T-helper 17 cell (primary cell): Measurements from ENCODE around the gene PSMC5. TPM values are rescaled to one million over a fixed set of nuclear protein-coding genes. Genes with fewer than 3 reads are reported as not detected.
A peak's percentile ranks its signal among the peaks of the same experiment; 100 is the strongest.

Source experiments
- ATAC-seq: fragments of 150-1000 bp; cut with Tn5 transposase; 2 replicates; pipeline ENCODE4 v1.10.0; 2021; ENCODE audit warnings: mild to moderate bottlenecking, moderate library complexity
- DNase-seq, 3 donors: peaks; one replicate each; pipeline versions ENCODE4 v3.0.0 to v3.0.0-alpha.2; 2020 to 2021
- H3K9me3 ChIP-seq: one replicate; pipeline ENCODE4 v1.7.0; 2013; ENCODE audit warnings: low read length, mild to moderate bottlenecking; ENCODE audit not compliant: control insufficient read depth, poor library complexity, severe bottlenecking
- H3K27ac Mint-ChIP-seq: one replicate; pipeline ENCODE4 v1.8.0; 2022; ENCODE audit warnings: mild to moderate bottlenecking, moderate library complexity, mixed read lengths
- H3K27me3 Mint-ChIP-seq: one replicate; pipeline ENCODE4 v1.8.0; 2022; ENCODE audit warnings: mixed read lengths
- H3K36me3 Mint-ChIP-seq: one replicate; pipeline ENCODE4 v1.8.0; 2022; ENCODE audit warnings: low read depth, mixed read lengths
- H3K4me1 Mint-ChIP-seq: one replicate; pipeline ENCODE4 v1.8.0; 2022; ENCODE audit warnings: mild to moderate bottlenecking, mixed read lengths
- H3K4me3 Mint-ChIP-seq: one replicate; pipeline ENCODE4 v1.8.0; 2022; ENCODE audit warnings: mild to moderate bottlenecking, moderate library complexity, mixed read lengths
- total RNA-seq, 4 donors: library from RNA in 2 of 4; stranded (reverse) in 2 of 4; gene quantifications; one replicate each; pipeline ENCODE4 v1.2.3 and lab custom pipeline; 2022 to 2026

The PSMC5 gene
- total RNA-seq, 2 donors from 2014 or later, result 83.5 to 92.2 TPM

GRCh38 chr17:63805591-63805990, 21.6 kb upstream of the PSMC5 start:
- H3K9me3 ChIP-seq, result no peaks in the 10 kb centered on the region
- peaks cover 11% of the 10 kb centered on the region for H3K4me1 Mint-ChIP-seq
- no peaks in the 10 kb centered on the region for H3K27me3 Mint-ChIP-seq
- DNase-seq (no peak), ATAC-seq (no peak)
- no peak overlapping the region for H3K4me3 Mint-ChIP-seq
- H3K27ac Mint-ChIP-seq, result peak overlapping the region; percentile 21
- peaks cover 9% of the 10 kb centered on the region for H3K36me3 Mint-ChIP-seq

- Mint-ChIP-seq H3K27me3 (no peaks in the 10 kb centered on the region), H3K4me3 (no peak overlapping the region), H3K4me1 (peaks cover 6% of the 10 kb centered on the region), H3K27ac (no peak overlapping the region), H3K36me3 (peaks cover 9% of the 10 kb centered on the region)
- no peak for DNase-seq
- no peak for ATAC-seq
- H3K9me3 ChIP-seq, result no peaks in the 10 kb centered on the region
Measured at GRCh38 chr17:63809970-63810369, 17.3 kb upstream of the PSMC5 start.

GRCh38 chr17:63816123-63816522, 11.1 kb upstream of the PSMC5 start:
- Mint-ChIP-seq H3K4me1 (peaks cover 12% of the 10 kb centered on the region), H3K27me3 (no peaks in the 10 kb centered on the region), H3K4me3 (no peak overlapping the region), H3K36me3 (peaks cover 9% of the 10 kb centered on the region), H3K27ac (no peak overlapping the region)
- DNase-seq, result no peak
- ATAC-seq, result no peak
- no peaks in the 10 kb centered on the region for H3K9me3 ChIP-seq

- Mint-ChIP-seq H3K27ac (no peak overlapping the region), H3K4me3 (no peak overlapping the region), H3K4me1 (peaks cover 16% of the 10 kb centered on the region), H3K27me3 (no peaks in the 10 kb centered on the region), H3K36me3 (peaks cover 9% of the 10 kb centered on the region)
- ATAC-seq (no peak), DNase-seq (no peak)
- H3K9me3 ChIP-seq, result no peaks in the 10 kb centered on the region
Measured at GRCh38 chr17:63816669-63817068, 10.6 kb upstream of the PSMC5 start.

- Mint-ChIP-seq H3K27ac (peak overlapping the region; percentile 65), H3K4me3 (no peak overlapping the region)
Measured at GRCh38 chr17:63817736-63818385, 9.4 kb upstream of the PSMC5 start.

GRCh38 chr17:63819131-63819530, 8.1 kb upstream of the PSMC5 start:
- H3K4me1 Mint-ChIP-seq, result peaks cover 24% of the 10 kb centered on the region
- H3K9me3 ChIP-seq, result no peaks in the 10 kb centered on the region
- no peak overlapping the region for H3K27ac Mint-ChIP-seq
- ATAC-seq (no peak), DNase-seq (no peak)
- H3K27me3 Mint-ChIP-seq, result no peaks in the 10 kb centered on the region
- no peak overlapping the region for H3K4me3 Mint-ChIP-seq
- H3K36me3 Mint-ChIP-seq, result peaks cover 17% of the 10 kb centered on the region

More at GRCh38 chr17:63817736-63818385, 9.4 kb upstream of the PSMC5 start:
- H3K9me3 ChIP-seq, result no peaks in the 10 kb centered on the region
- ATAC-seq, result no peak
- DNase-seq, result no peak
- peaks cover 12% of the 10 kb centered on the region for H3K36me3 Mint-ChIP-seq
- peaks cover 19% of the 10 kb centered on the region for H3K4me1 Mint-ChIP-seq
- H3K27me3 Mint-ChIP-seq, result no peaks in the 10 kb centered on the region

- no peaks in the 10 kb centered on the region for H3K9me3 ChIP-seq
- Mint-ChIP-seq H3K27me3 (no peaks in the 10 kb centered on the region), H3K36me3 (peaks cover 22% of the 10 kb centered on the region), H3K4me1 (peaks cover 29% of the 10 kb centered on the region), H3K4me3 (peak overlapping the region; percentile 79), H3K27ac (peak overlapping the region; percentile 82)
- DNase-seq (no peak), ATAC-seq (peak; percentile 41)
Measured at GRCh38 chr17:63819585-63820537, 7.4 kb upstream of the PSMC5 start.

- no peaks in the 10 kb centered on the region for H3K9me3 ChIP-seq
- DNase-seq, result no peak
- Mint-ChIP-seq H3K36me3 (peaks cover 22% of the 10 kb centered on the region), H3K4me3 (no peak overlapping the region), H3K4me1 (peaks cover 30% of the 10 kb centered on the region), H3K27ac (peak overlapping the region; percentile 88), H3K27me3 (no peaks in the 10 kb centered on the region)
- no peak for ATAC-seq
Measured at GRCh38 chr17:63820963-63821561, 6.2 kb upstream of the PSMC5 start.

GRCh38 chr17:63821804-63822203, 5.4 kb upstream of the PSMC5 start:
- H3K27ac Mint-ChIP-seq, result peak overlapping the region; percentile 88
- DNase-seq (no peak), ATAC-seq (no peak)
- H3K27me3 Mint-ChIP-seq, result no peaks in the 10 kb centered on the region
- no peaks in the 10 kb centered on the region for H3K9me3 ChIP-seq
- H3K36me3 Mint-ChIP-seq, result peaks cover 22% of the 10 kb centered on the region
- peak overlapping the region; percentile 83 for H3K4me3 Mint-ChIP-seq
- H3K4me1 Mint-ChIP-seq, result peaks cover 35% of the 10 kb centered on the region

- H3K4me1 Mint-ChIP-seq, result peaks cover 42% of the 10 kb centered on the region
- no peak overlapping the region for H3K4me3 Mint-ChIP-seq
Measured at GRCh38 chr17:63822537-63822936, 4.7 kb upstream of the PSMC5 start.

GRCh38 chr17:63823659-63824331, 3.4 kb upstream of the PSMC5 start:
- peaks cover 23% of the 10 kb centered on the region for H3K36me3 Mint-ChIP-seq
- no peak for ATAC-seq
- no peak overlapping the region for H3K4me3 Mint-ChIP-seq
- H3K4me1 Mint-ChIP-seq, result peaks cover 46% of the 10 kb centered on the region
- peak overlapping the region; percentile 88 for H3K27ac Mint-ChIP-seq
- no peaks in the 10 kb centered on the region for H3K9me3 ChIP-seq
- DNase-seq, result no peak
- no peaks in the 10 kb centered on the region for H3K27me3 Mint-ChIP-seq

More at GRCh38 chr17:63822537-63822936, 4.7 kb upstream of the PSMC5 start:
- H3K27me3 Mint-ChIP-seq, result no peaks in the 10 kb centered on the region
- ATAC-seq, result no peak
- peak overlapping the region; percentile 88 for H3K27ac Mint-ChIP-seq
- peaks cover 28% of the 10 kb centered on the region for H3K36me3 Mint-ChIP-seq
- no peaks in the 10 kb centered on the region for H3K9me3 ChIP-seq
- no peak for DNase-seq

- ATAC-seq (no peak), DNase-seq (no peak)
- H3K27ac Mint-ChIP-seq, result peak overlapping the region; percentile 88
- peaks cover 23% of the 10 kb centered on the region for H3K36me3 Mint-ChIP-seq
- no peak overlapping the region for H3K4me3 Mint-ChIP-seq
- no peaks in the 10 kb centered on the region for H3K27me3 Mint-ChIP-seq
- H3K4me1 Mint-ChIP-seq, result peaks cover 46% of the 10 kb centered on the region
- no peaks in the 10 kb centered on the region for H3K9me3 ChIP-seq
Measured at GRCh38 chr17:63824362-63824761, 2.9 kb upstream of the PSMC5 start.
